ENCODE data around the gene CCDC85C. TPM values are rescaled to one million over a fixed set of nuclear protein-coding genes. Genes with fewer than 3 reads are reported as not detected.

CCDC85C gene
- polyA plus RNA-seq, 1 experiment: 7.2 TPM

- ChIA-PET POLR2A (interaction anchor here (1.0 to 1.2 kb wide), 4 partner anchors 29 to 93 kb away, joined by 3 read pairs; partner anchors contain the start of genes CCDC85C, CCNK and SETD3), CTCF (interaction anchor here (0.9 to 1.1 kb wide), 5 partner anchors 9 to 54 kb away, joined by 3 to 5 read pairs (median 4); no protein-coding TSS in a partner anchor)
- H3K27ac ChIP-seq (ENCODE audit: low read depth, low read length): peak overlapping the region; percentile 68
- no peaks in the 10 kb centered on the region for H3K27me3 ChIP-seq (ENCODE audit: control insufficient read depth, insufficient read depth, low read length)
- H3K9me3 ChIP-seq (ENCODE audit: control insufficient read depth, insufficient read depth, low read length): no peaks in the 10 kb centered on the region
- no peak for TF ChIP-seq CTCF (IDR thresholded peaks at IDR 0.05; ENCODE audit: low read depth, low read length)
- no peak overlapping the region for H3K4me3 ChIP-seq (ENCODE audit: low read depth, low read length)
- DNase-seq (ENCODE audit: low read depth, low spot score): peak; percentile 30
Observed at GRCh38 chr14:99574099-99574880, 29.7 kb downstream of the CCDC85C start.

- Histone ChIP-seq H3K27ac (ENCODE audit: low read depth, low read length) (peak overlapping the region; percentile 68), H3K4me3 (ENCODE audit: low read depth, low read length) (no peak overlapping the region), H3K9me3 (ENCODE audit: control insufficient read depth, insufficient read depth, low read length) (no peaks in the 10 kb centered on the region), H3K27me3 (ENCODE audit: control insufficient read depth, insufficient read depth, low read length) (no peaks in the 10 kb centered on the region)
- ChIA-PET POLR2A (interaction anchor here (1.0 to 1.2 kb wide), 2 partner anchors 30 to 51 kb away, joined by 3 read pairs; partner anchors contain the start of gene CCDC85C), CTCF (interaction anchor here (0.9 to 1.1 kb wide), 4 partner anchors 9 to 55 kb away, joined by 3 to 5 read pairs (median 4); no protein-coding TSS in a partner anchor)
- TF ChIP-seq CTCF (IDR thresholded peaks at IDR 0.05; ENCODE audit: low read depth, low read length): no peak
- no peak for DNase-seq (ENCODE audit: low read depth, low spot score)
Observed at GRCh38 chr14:99573436-99574098, 30.4 kb downstream of the CCDC85C start.

GRCh38 chr14:99573000-99573330, 31.0 kb downstream of the CCDC85C start:
- no peaks in the 10 kb centered on the region for H3K9me3 ChIP-seq (ENCODE audit: control insufficient read depth, insufficient read depth, low read length)
- H3K27ac ChIP-seq (ENCODE audit: low read depth, low read length): no peak overlapping the region
- H3K27me3 ChIP-seq (ENCODE audit: control insufficient read depth, insufficient read depth, low read length): no peaks in the 10 kb centered on the region
- no peak for DNase-seq (ENCODE audit: low read depth, low spot score)
- H3K4me3 ChIP-seq (ENCODE audit: low read depth, low read length): no peak overlapping the region
- POLR2A ChIA-PET: no interaction called here
- no peak for TF ChIP-seq CTCF (IDR thresholded peaks at IDR 0.05; ENCODE audit: low read depth, low read length)
- CTCF ChIA-PET: interaction anchor here (1.1 kb wide), 1 partner anchor 55 kb away, joined by 4 read pairs; no protein-coding TSS in a partner anchor

GRCh38 chr14:99572173-99572999, 31.6 kb downstream of the CCDC85C start:
- Histone ChIP-seq H3K27me3 (ENCODE audit: control insufficient read depth, insufficient read depth, low read length) (no peaks in the 10 kb centered on the region), H3K4me3 (ENCODE audit: low read depth, low read length) (no peak overlapping the region), H3K9me3 (ENCODE audit: control insufficient read depth, insufficient read depth, low read length) (no peaks in the 10 kb centered on the region), H3K27ac (ENCODE audit: low read depth, low read length) (no peak overlapping the region)
- no peak for DNase-seq (ENCODE audit: low read depth, low spot score)
- ChIA-PET POLR2A (no interaction called here), CTCF (no interaction called here)
- TF ChIP-seq CTCF (IDR thresholded peaks at IDR 0.05; ENCODE audit: low read depth, low read length): no peak

Data from AG04450 (cell line).